Anterior cingulate cortex (tissue), 58 donors: ENCODE measurements around the gene GAPDHS.
A peak's percentile ranks its signal among the peaks of the same experiment; 100 is the strongest.

Experiments used
- DNase-seq, 58 donors: peaks; one replicate each; lab custom pipeline; 2025; lab: John Stamatoyannopoulos, UW

GAPDHS gene

GRCh38 chr19:35577918-35578317 lies 44.7 kb downstream of the GAPDHS start:
- DNase-seq: no peak

DNA sequence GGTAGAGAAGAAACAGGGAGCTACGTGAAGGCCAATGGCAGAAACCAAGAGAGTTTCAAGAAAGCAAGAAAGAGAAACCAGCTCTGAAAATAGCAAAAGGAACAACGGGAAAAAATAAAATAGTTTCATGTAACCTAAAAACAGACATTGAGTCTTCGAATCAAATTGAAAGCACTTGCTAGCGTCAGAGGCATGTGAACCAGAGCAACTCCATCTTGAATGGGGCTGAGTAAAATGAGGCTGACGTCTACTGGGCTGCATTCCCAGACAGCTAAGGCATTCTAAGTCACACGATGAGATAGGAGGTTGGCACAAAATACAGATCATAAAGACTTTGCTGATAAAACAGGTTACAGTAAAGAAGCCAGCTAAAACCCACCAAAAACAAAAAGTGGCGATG lies 45.5 kb downstream of the GAPDHS start:
- DNase-seq: no peak

DNA sequence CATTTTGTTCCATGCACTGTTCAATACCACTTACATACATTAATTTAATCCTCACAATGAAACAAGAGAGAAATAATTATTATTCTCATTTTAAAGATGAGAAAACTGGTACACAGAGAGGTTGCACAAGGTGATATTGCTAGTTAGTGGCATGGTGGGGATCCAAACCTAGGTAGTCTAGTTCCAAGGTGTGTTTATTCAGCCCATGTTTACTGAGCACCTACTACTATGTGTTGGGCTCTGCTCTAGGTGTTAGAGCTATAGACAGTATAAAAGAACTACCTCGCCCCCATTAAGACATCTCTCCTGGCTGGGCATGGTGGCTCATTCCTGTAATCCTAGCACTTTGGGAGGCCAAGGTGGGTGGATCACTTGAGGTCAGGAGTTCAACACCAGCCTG lies 49.5 kb downstream of the GAPDHS start:
- no peak for DNase-seq

DNA sequence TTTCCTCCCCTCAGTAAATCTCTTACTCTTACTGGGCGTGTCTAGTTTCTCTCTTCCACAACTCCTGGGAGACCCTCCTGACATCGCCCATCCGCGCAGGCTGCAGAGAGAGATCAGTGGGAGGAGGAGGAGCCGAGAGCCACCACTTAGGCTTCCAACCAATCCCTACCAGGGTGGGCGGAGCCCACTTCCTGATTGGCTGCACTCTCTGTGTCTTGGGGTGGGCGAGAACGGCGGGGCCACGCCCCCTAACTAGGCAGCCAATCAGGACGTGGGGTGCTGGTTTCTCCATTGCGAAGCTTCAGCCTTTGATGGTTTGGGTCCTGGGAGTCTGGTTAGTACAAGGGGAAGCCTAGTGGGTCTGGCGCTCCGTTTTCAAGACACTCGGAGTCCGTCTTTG lies 52.6 kb downstream of the GAPDHS start, which contains the start of gene PMIS2:
Gene PMIS2 (plus strand): TSS at position 326 of the 400 bp plus-strand sequence. CDS start 87 bp downstream, outside the sequence.
- peak in 1 of 58 donors; percentile 1 for DNase-seq

DNA sequence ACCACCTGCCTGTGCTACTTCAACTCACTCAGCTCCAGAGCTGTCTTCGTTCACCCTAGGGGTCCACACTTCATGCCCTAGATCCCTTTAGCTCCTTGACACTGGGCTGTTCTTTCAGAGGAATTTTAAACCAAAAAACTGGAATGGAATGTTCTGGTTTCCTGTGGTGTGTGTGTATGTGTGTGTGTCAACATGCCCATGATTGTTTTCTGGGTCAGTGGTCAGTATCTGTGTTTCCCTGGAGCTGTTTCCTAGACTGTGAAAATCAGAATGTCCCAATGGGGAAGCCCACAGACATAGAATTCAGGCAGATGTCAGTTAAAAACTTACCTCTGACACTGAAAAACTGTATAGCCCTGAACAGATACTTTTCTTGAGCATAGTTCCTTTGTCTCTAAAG lies 54.1 kb downstream of the GAPDHS start:
- DNase-seq: no peak

DNA sequence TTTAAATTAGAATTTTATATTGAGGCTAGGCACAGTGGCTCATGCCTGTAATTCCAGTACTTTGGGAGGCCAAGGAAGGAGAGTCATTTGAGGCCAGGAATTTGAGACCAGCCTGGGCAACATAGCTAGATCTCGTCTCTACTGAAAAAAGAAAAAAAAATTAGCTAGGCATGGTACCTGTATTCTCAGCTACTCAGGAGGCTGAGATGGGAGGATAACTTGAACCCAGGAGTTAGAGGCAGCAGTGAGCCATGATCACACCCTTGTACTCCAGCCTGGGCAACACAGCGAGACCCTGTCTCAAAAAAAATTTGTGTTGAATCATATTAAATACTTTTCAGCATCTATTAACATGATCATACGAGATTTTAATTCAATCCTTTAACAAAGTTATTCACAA lies 57.6 kb downstream of the GAPDHS start:
- DNase-seq: no peak

DNA sequence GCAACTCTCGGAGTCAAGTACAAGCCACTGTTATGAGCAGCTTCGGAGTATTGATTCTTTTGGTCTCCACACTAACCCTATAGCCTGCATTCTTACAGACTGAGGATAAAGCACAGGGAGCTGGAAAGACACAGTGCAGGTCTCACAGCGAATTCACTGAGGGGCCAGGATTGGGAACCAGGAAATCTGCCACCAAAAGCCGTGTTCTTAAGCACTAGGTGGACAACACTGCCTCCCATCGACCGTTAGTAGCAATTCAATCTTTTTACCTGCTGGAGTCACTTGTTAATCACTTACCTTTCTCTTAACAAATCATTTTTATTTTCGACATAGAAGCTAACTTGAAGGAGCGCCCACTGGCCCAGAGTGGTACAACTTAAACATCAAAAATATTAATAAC lies 59.0 kb downstream of the GAPDHS start:
- DNase-seq: peak in 2 of 58 donors; percentile 1 to 3
